H1 (cell line): ENCODE measurements around the gene PTGIR. TPM values are rescaled to one million over a fixed set of nuclear protein-coding genes. Genes with fewer than 3 reads are reported as not detected.

ENCODE experiments used
- CTCF ChIA-PET: fragments of 300-600 bp; sonication (Branson Sonifier 250); formaldehyde crosslinking; loops from one replicate; lab custom pipeline; 2021; ENCODE audit not compliant: partially characterized antibody; lab: Charles Lee
- POLR2A ChIA-PET: fragments of 300-600 bp; sonication (Branson Sonifier 250); formaldehyde crosslinking; loops from one replicate; lab custom pipeline; 2021; ENCODE audit warnings: inconsistent platforms; ENCODE audit not compliant: partially characterized antibody; lab: Charles Lee
- DNase-seq, 2 experiments: peaks; one replicate each; pipeline versions ENCODE4 v3.0.0 to v3.0.0-alpha.2; 2010 to 2022; ENCODE audit warnings: low spot score in 2 of 2, low read depth in 1 of 2, mixed read lengths in 1 of 2
- FAIRE-seq: peaks from 2 replicates; lab custom pipeline; 2011; peaks lifted over from hg19 to GRCh38; lab: Jason Lieb, UNC
- H2AFZ ChIP-seq: 2 replicates; pipeline ENCODE4 v1.8.1; 2012; ENCODE audit warnings: low read length, inconsistent platforms
- H2AK5ac ChIP-seq: 2 replicates; pipeline ENCODE4 v1.6.1; 2013; ENCODE audit warnings: low read depth, low read length
- H2BK120ac ChIP-seq: replicated peaks from 2 replicates; pipeline ENCODE3; 2013; ENCODE audit warnings: low read depth, low read length, inconsistent platforms
- H2BK12ac ChIP-seq: 2 replicates; pipeline ENCODE4 v1.6.1; 2013; ENCODE audit warnings: low read depth, low read length
- H2BK15ac ChIP-seq: 2 replicates; pipeline ENCODE4 v1.6.1; 2013; ENCODE audit warnings: low read length
- H2BK20ac ChIP-seq: 2 replicates; pipeline ENCODE4 v1.6.1; 2013; ENCODE audit warnings: low read length
- H2BK5ac ChIP-seq: 2 replicates; pipeline ENCODE4 v1.6.1; 2013; ENCODE audit warnings: low read depth, low read length
- H3K14ac ChIP-seq: 2 replicates; pipeline ENCODE4 v1.6.1; 2013; ENCODE audit warnings: inconsistent platforms; ENCODE audit not compliant: insufficient read length
- H3K18ac ChIP-seq: 2 replicates; pipeline ENCODE4 v1.6.1; 2013; ENCODE audit warnings: low read length; ENCODE audit errors: extremely low read depth
- H3K23ac ChIP-seq: 2 replicates; pipeline ENCODE4 v1.6.1; 2013; ENCODE audit warnings: inconsistent platforms; ENCODE audit not compliant: insufficient read length
- H3K23me2 ChIP-seq: 2 replicates; pipeline ENCODE4 v1.6.1; 2013; ENCODE audit warnings: low read depth, low read length
- H3K27ac ChIP-seq: 2 replicates; pipeline ENCODE4 v1.6.1; 2011; ENCODE audit warnings: low read depth, low read length, inconsistent platforms
- H3K27me3 ChIP-seq, 4 experiments: replicated peaks in 1 of 4; 1 replicate in 1 of 4; 2 replicates in 3 of 4; pipeline versions ENCODE4 v1.6.1 to v1.8.1; 2011 to 2013; ENCODE audit warnings: low read length in 3 of 4, mild to moderate bottlenecking in 3 of 4, inconsistent platforms in 2 of 4, mixed read lengths in 2 of 4, moderate library complexity in 1 of 4; ENCODE audit not compliant: control insufficient read depth in 3 of 4, insufficient read depth in 3 of 4; ENCODE audit errors: extremely low read depth in 1 of 4
- H3K36me3 ChIP-seq, 4 experiments: 2 replicates each; pipeline versions ENCODE4 v1.6.1 to v1.8.1; 2011 to 2013; ENCODE audit warnings: mild to moderate bottlenecking in 4 of 4, low read length in 3 of 4, moderate library complexity in 2 of 4, control low read depth in 1 of 4, inconsistent platforms in 1 of 4; ENCODE audit not compliant: insufficient read depth in 4 of 4, control insufficient read depth in 2 of 4
- H3K4ac ChIP-seq: replicated peaks from 2 replicates; pipeline ENCODE3; 2013; ENCODE audit warnings: low read length, low read depth, mixed read lengths, inconsistent platforms; ENCODE audit not compliant: insufficient read length
- H3K4me1 ChIP-seq, 4 experiments: replicated peaks in 1 of 4; 1 replicate in 1 of 4; 2 replicates in 3 of 4; pipeline versions ENCODE4 v1.6.1 to v1.8.1; 2011 to 2013; ENCODE audit warnings: low read length in 3 of 4, inconsistent platforms in 2 of 4, mixed read lengths in 1 of 4; ENCODE audit not compliant: insufficient read depth in 4 of 4, control insufficient read depth in 3 of 4
- H3K4me2 ChIP-seq, 2 experiments: 2 replicates each; pipeline versions ENCODE4 v1.6.1 to v1.8.1; 2011 to 2013; ENCODE audit warnings: low read depth in 2 of 2, low read length in 2 of 2, control low read depth in 1 of 2, inconsistent platforms in 1 of 2, mild to moderate bottlenecking in 1 of 2; ENCODE audit not compliant: insufficient read depth in 1 of 2
- H3K4me3 ChIP-seq, 4 experiments: fragments of 200-600, 300-600 bp in 1 of 4; sonication (generic), shearing (Covaris generic), sonication (Bioruptor Twin) in 1 of 4; 2 replicates each; pipeline versions ENCODE4 v1.5.1 to v1.8.1; 2011 to 2016; ENCODE audit warnings: low read length in 4 of 4, low read depth in 3 of 4, control low read depth in 2 of 4, inconsistent platforms in 2 of 4, mild to moderate bottlenecking in 2 of 4, mixed read lengths in 1 of 4, moderate library complexity in 1 of 4; ENCODE audit not compliant: insufficient read depth in 2 of 4; ENCODE audit errors: extremely low read depth in 1 of 4
- H3K56ac ChIP-seq: replicated peaks from 2 replicates; pipeline ENCODE3; 2013; ENCODE audit warnings: low read depth, mild to moderate bottlenecking, mixed read lengths, low read length, inconsistent platforms; ENCODE audit not compliant: insufficient read length
- H3K79me1 ChIP-seq: 2 replicates; pipeline ENCODE4 v1.6.1; 2013; ENCODE audit warnings: low read depth, low read length, control low read depth
- H3K79me2 ChIP-seq, 2 experiments: 2 replicates each; pipeline versions ENCODE4 v1.6.1 to v1.8.1; 2012 to 2013; ENCODE audit warnings: low read length in 2 of 2, mild to moderate bottlenecking in 2 of 2, inconsistent platforms in 1 of 2; ENCODE audit not compliant: insufficient read depth in 2 of 2, control insufficient read depth in 1 of 2
- H3K9ac ChIP-seq, 4 experiments: replicated peaks in 1 of 4; 1 replicate in 1 of 4; 2 replicates in 3 of 4; pipeline versions ENCODE4 v1.6.1 to v1.8.1; 2011 to 2013; ENCODE audit warnings: low read depth in 3 of 4, low read length in 3 of 4, control low read depth in 2 of 4, mild to moderate bottlenecking in 2 of 4, moderate library complexity in 2 of 4, inconsistent platforms in 1 of 4; ENCODE audit errors: extremely low read depth in 1 of 4
- H3K9me3 ChIP-seq, 2 experiments: 2 replicates each; pipeline versions ENCODE4 v1.6.1 to v1.8.1; 2012 to 2013; ENCODE audit warnings: mild to moderate bottlenecking in 2 of 2, moderate library complexity in 2 of 2, control low read depth in 1 of 2, inconsistent platforms in 1 of 2, low read depth in 1 of 2, low read length in 1 of 2, mixed read lengths in 1 of 2; ENCODE audit not compliant: insufficient read depth in 2 of 2
- H4K20me1 ChIP-seq, 2 experiments: replicated peaks in 1 of 2; 2 replicates each; pipeline versions ENCODE3 to v1.8.1; 2011 to 2013; ENCODE audit warnings: inconsistent platforms in 2 of 2, low read length in 2 of 2, mild to moderate bottlenecking in 1 of 2; ENCODE audit not compliant: insufficient read depth in 2 of 2, control insufficient read depth in 1 of 2
- H4K5ac ChIP-seq: 2 replicates; pipeline ENCODE4 v1.6.1; 2013; ENCODE audit warnings: low read length, low read depth, mixed read lengths, inconsistent platforms; ENCODE audit not compliant: insufficient read length
- H4K8ac ChIP-seq: 2 replicates; pipeline ENCODE4 v1.8.0; 2013; ENCODE audit warnings: mild to moderate bottlenecking, moderate library complexity, low read length, inconsistent platforms; ENCODE audit not compliant: insufficient read depth; ENCODE audit errors: extremely low read depth
- H4K91ac ChIP-seq: replicated peaks from 2 replicates; pipeline ENCODE3; 2013; ENCODE audit warnings: low read length, mixed read lengths, inconsistent platforms; ENCODE audit not compliant: insufficient read length
- KDM4A ChIP-seq: IDR thresholded peaks from one replicate; pipeline ENCODE4 v1.7.1; 2012; ENCODE audit warnings: low read depth, mild to moderate bottlenecking, moderate library complexity, low read length, inconsistent platforms; ENCODE audit not compliant: severe bottlenecking
- MAFK ChIP-seq: IDR thresholded peaks from 2 replicates; pipeline ENCODE4 v1.6.1; 2012; ENCODE audit warnings: low read depth, mild to moderate bottlenecking, improper control_type of control experiment, low read length
- NRF1 ChIP-seq: IDR thresholded peaks from 2 replicates; pipeline ENCODE4 v1.6.1; 2011; ENCODE audit warnings: mild to moderate bottlenecking, low read depth, low read length, improper control_type of control experiment
- PHF8 ChIP-seq: fragments of 200-600 bp; sonication (generic); conservative IDR thresholded peaks from 2 replicates; pipeline ENCODE4 v1.7.1; 2012; ENCODE audit warnings: low read depth, mild to moderate bottlenecking, inconsistent platforms, low read length, moderate library complexity
- RAD21 ChIP-seq, 2 experiments: IDR thresholded peaks in 1 of 2; conservative IDR thresholded peaks in 1 of 2; 2 replicates each; pipeline ENCODE4 v1.6.1; 2011; ENCODE audit warnings: low read depth in 2 of 2, low read length in 2 of 2, improper control_type of control experiment in 1 of 2, inconsistent platforms in 1 of 2, mild to moderate bottlenecking in 1 of 2, moderate library complexity in 1 of 2
- SIN3A ChIP-seq, 2 experiments: IDR thresholded peaks in 1 of 2; conservative IDR thresholded peaks in 1 of 2; 2 replicates each; pipeline ENCODE4 v1.6.1; 2011 to 2012; ENCODE audit warnings: low read length in 2 of 2, improper control_type of control experiment in 1 of 2, low read depth in 1 of 2, mild to moderate bottlenecking in 1 of 2
- SIX5 ChIP-seq: IDR thresholded peaks from 2 replicates; pipeline ENCODE4 v1.6.1; 2011; ENCODE audit warnings: mild to moderate bottlenecking, low read depth, low read length
- YY1 ChIP-seq: IDR thresholded peaks from 2 replicates; pipeline ENCODE4 v1.6.1; 2011; ENCODE audit warnings: low read depth, mild to moderate bottlenecking, low read length
- WGBS, 2 experiments: shearing (Covaris generic) in 1 of 2; methylation state at CpG; one replicate each; pipeline versions ENCODE4 v1.1.6 to v1.1.7; 2013 to 2015; ENCODE audit warnings: low lambda C conversion rate in 2 of 2, mixed read lengths in 2 of 2, inconsistent platforms in 1 of 2, low coverage in 1 of 2, missing lambda C conversion rate in 1 of 2; ENCODE audit not compliant: insufficient replicate concordance in 2 of 2, insufficient coverage in 1 of 2, insufficient read length in 1 of 2; ENCODE audit errors: extremely low coverage in 1 of 2, missing lambda C conversion rate in 1 of 2; 5-methylcytosine and 5-hydroxymethylcytosine counted together
- polyA plus RNA-seq, 7 experiments: library from polyadenylated mRNA; depleted of rRNA in 3 of 7; stranded (reverse) in 5 of 7; unstranded in 2 of 7; fragments of >200 nt in 5 of 7; fragments of 200-250 nt in 2 of 7; gene quantifications; 1 replicate in 5 of 7; 2 replicates in 1 of 7; 4 replicates in 1 of 7; pipeline versions ENCODE4 v1.2.1 to v1.2.3, GENCODE V29; 2011 to 2013; ENCODE audit warnings: missing spikeins in 2 of 7, mixed read lengths in 2 of 7
- total RNA-seq: library from RNA; stranded (reverse); fragmentation: NEBNext Ultra II Directional; extraction: Animal tissue kit (Norgen Biotek cat#: 25700); gene quantifications from 2 replicates; pipeline ENCODE4 v1.2.1, GENCODE V29; 2021

Gene PTGIR
- total and polyA plus RNA-seq, 2 of the 8 experiments (the other 6 are each of a cell fraction or from before 2014, with no cell fraction given): 0.15 TPM; not detected in 1

DNA sequence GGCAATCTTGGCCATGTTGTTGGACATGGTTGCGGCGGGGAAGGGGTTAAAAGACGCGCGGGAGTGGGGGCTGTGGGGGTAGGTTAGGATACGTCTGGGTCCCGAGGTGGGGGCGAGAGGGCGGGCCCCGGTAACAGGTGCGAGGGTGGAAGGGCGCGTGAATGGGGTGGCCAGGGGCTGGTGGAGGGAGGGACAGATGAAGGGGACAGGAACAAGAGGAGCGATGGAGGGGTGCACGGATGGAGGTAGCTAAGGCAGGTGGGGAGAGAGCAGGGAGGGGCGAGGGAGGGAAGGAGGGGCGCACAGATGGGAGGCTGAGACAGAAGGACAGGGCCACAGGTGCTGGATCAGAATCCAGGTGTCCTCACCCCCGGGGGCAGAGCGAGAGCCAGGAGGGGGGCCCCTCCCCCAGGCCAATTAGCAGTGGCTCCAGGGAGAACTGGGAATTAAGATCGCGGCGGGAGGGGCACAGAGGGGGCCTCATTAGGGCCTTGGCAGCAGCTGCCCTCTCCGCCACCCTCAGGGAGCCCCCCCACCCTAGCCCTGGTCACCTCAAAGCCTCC is 9.8 kb upstream of the PTGIR start:
- H2BK12ac ChIP-seq: no peak overlapping the region
- ChIA-PET CTCF (interaction anchor here (0.6 to 15.3 kb wide), 3 partner anchors 18 to 367 kb away, joined by 6 to 309 read pairs (median 56); partner anchors contain the start of gene DACT3), POLR2A (interaction anchor here (1.3 to 1.4 kb wide), 2 partner anchors 24 to 25 kb away, joined by 3 to 4 read pairs; no protein-coding TSS in a partner anchor)
- peak overlapping the region; percentile 48; the same call in 1 of the 2 replicates for H3K18ac ChIP-seq
- peaks cover 5 to 50% (median 42%) of the 10 kb centered on the region in 4 experiments for H3K27me3 ChIP-seq
- H3K9me3 ChIP-seq: no peaks in the 10 kb centered on the region
- DNase-seq: no peak
- no peak overlapping the region for H4K8ac ChIP-seq
- H4K5ac ChIP-seq: no peak overlapping the region
- no peaks in the 10 kb centered on the region for H3K79me2 ChIP-seq
- FAIRE-seq: no peak
- H3K14ac ChIP-seq: no peak overlapping the region
- H2AFZ ChIP-seq: no peak overlapping the region
- no peaks in the 10 kb centered on the region for H3K36me3 ChIP-seq
- H3K23me2 ChIP-seq: peaks cover 23% of the 10 kb centered on the region
- TF ChIP-seq MAFK (no peak), SIN3A (conservative IDR thresholded peaks at IDR 0.05 in 1 of 2, IDR thresholded peaks at IDR 0.05 in 1 of 2; ENCODE audit: low read depth in 1 of 2, low read length in 2 of 2) (no peak), NRF1 (no peak), RAD21 (IDR thresholded peaks at IDR 0.05 in 1 of 2, conservative IDR thresholded peaks at IDR 0.05 in 1 of 2; ENCODE audit: low read depth in 2 of 2, low read length in 2 of 2) (no peak), YY1 (0 out of 2 replicates have a peak, but pooled peaks have one; percentile 11), PHF8 (0 out of 2 replicates have a peak, but pooled peaks have one; percentile 33), SIX5 (no peak), KDM4A (peak; percentile 48)
- no peak overlapping the region for H2AK5ac ChIP-seq
- H2BK15ac ChIP-seq: no peak overlapping the region
- H3K4ac ChIP-seq: no peak overlapping the region
- peak overlapping the region; percentile 82 to 87 for H3K4me2 ChIP-seq
- H2BK20ac ChIP-seq: no peak overlapping the region
- H3K79me1 ChIP-seq: no peaks in the 10 kb centered on the region; the same call in 1 of the 2 replicates
- H2BK5ac ChIP-seq: no peak overlapping the region
- H2BK120ac ChIP-seq: no peak overlapping the region
- peaks cover 0 to 11% of the 10 kb centered on the region in 2 experiments for H4K20me1 ChIP-seq
- peaks cover 0 to 25% (median 16%) of the 10 kb centered on the region in 4 experiments; a peak in 6 of 7 replicates for H3K4me1 ChIP-seq
- no peak overlapping the region for H4K91ac ChIP-seq
- H3K4me3 ChIP-seq: peak overlapping the region; percentile 47 to 97 (median 58)
- H3K9ac ChIP-seq: no peak overlapping the region
- H3K56ac ChIP-seq: no peak overlapping the region
- H3K23ac ChIP-seq: no peak overlapping the region
- no peak overlapping the region for H3K27ac ChIP-seq
- WGBS, 2 experiments: 11% methylated on average over 8 of the region's 23 CpGs; no CpG with 5 or more reads in 1 of the 2 experiments
